Endodermal cell (in vitro differentiated cells): ENCODE data around the gene PLD5. TPM values are rescaled to one million over a fixed set of nuclear protein-coding genes. Genes with fewer than 3 reads are reported as not detected.

Experiments
- DNase-seq: peaks from one replicate; pipeline ENCODE4 v3.0.0-alpha.2; 2017
- H3K27ac ChIP-seq: 2 replicates; pipeline ENCODE4 v1.5.1; 2013; ENCODE audit warnings: mild to moderate bottlenecking, low read depth, low read length, moderate library complexity
- H3K27me3 ChIP-seq: 2 replicates; pipeline ENCODE4 v1.6.1; 2013; ENCODE audit warnings: mild to moderate bottlenecking, low read length, moderate library complexity; ENCODE audit not compliant: insufficient read depth, control insufficient read depth, poor library complexity, severe bottlenecking
- H3K36me3 ChIP-seq: 2 replicates; pipeline ENCODE4 v1.7.0; 2013; ENCODE audit warnings: mild to moderate bottlenecking, low read length, moderate library complexity; ENCODE audit not compliant: control insufficient read depth, insufficient read depth
- H3K4me1 ChIP-seq: one replicate; pipeline ENCODE4 v1.7.0; 2013; ENCODE audit warnings: low read length; ENCODE audit not compliant: control insufficient read depth, insufficient read depth
- H3K4me3 ChIP-seq: 2 replicates; pipeline ENCODE4 v1.5.1; 2013; ENCODE audit warnings: mild to moderate bottlenecking, low read length, moderate library complexity
- H3K9ac ChIP-seq: 2 replicates; pipeline ENCODE4 v1.6.1; 2013; ENCODE audit warnings: mild to moderate bottlenecking, low read length, moderate library complexity; ENCODE audit not compliant: poor library complexity, severe bottlenecking; ENCODE audit errors: extremely low read depth
- H3K9me3 ChIP-seq: 2 replicates; pipeline ENCODE4 v1.6.1; 2013; ENCODE audit warnings: mild to moderate bottlenecking, low read length, moderate library complexity; ENCODE audit not compliant: control insufficient read depth
- H3K27ac Mint-ChIP-seq: 2 replicates; pipeline ENCODE4 v1.8.0; 2020; ENCODE audit warnings: mixed read lengths
- H3K27me3 Mint-ChIP-seq: 2 replicates; pipeline ENCODE4 v1.8.0; 2021; ENCODE audit warnings: mild to moderate bottlenecking, mixed read lengths; ENCODE audit not compliant: insufficient read depth
- H3K36me3 Mint-ChIP-seq: 2 replicates; pipeline ENCODE4 v1.8.0; 2020; ENCODE audit warnings: low read depth, mixed read lengths
- H3K4me1 Mint-ChIP-seq: 2 replicates; pipeline ENCODE4 v1.8.0; 2020; ENCODE audit warnings: mixed read lengths
- H3K4me3 Mint-ChIP-seq: 2 replicates; pipeline ENCODE4 v1.8.0; 2020; ENCODE audit warnings: mild to moderate bottlenecking, moderate library complexity, mixed read lengths
- H3K9me3 Mint-ChIP-seq: 2 replicates; pipeline ENCODE4 v1.8.0; 2020; ENCODE audit warnings: mild to moderate bottlenecking, mixed read lengths
- WGBS, 2 experiments: methylation state at CpG; one replicate each; pipeline versions ENCODE4 v1.1.5 to v1.1.7; 2013; ENCODE audit warnings: missing lambda C conversion rate in 2 of 2, mixed read lengths in 1 of 2; ENCODE audit not compliant: insufficient coverage in 1 of 2, insufficient read length in 1 of 2; 5-methylcytosine and 5-hydroxymethylcytosine counted together
- total RNA-seq, 2 donors: library from RNA; stranded (reverse); fragmentation: NEBNext Ultra II Directional in 1 of 2; extraction: Animal tissue kit (Norgen Biotek cat#: 25700) in 1 of 2; gene quantifications; 2 replicates in 1 of 2; 3 replicates in 1 of 2; pipeline ENCODE4 v1.2.1, GENCODE V29; 2021
- TF ChIP-seq, protein P1 (sequence below): fragments of 200-600 bp; sonication (generic); conservative IDR thresholded peaks from 2 replicates; pipeline ENCODE4 v1.5.0; 2021; ENCODE audit warnings: antibody characterized with exemption, mild to moderate bottlenecking

Gene PLD5
- total RNA-seq, 2 donors from 2014 or later, result 0.66 to 2.7 TPM

DNA sequence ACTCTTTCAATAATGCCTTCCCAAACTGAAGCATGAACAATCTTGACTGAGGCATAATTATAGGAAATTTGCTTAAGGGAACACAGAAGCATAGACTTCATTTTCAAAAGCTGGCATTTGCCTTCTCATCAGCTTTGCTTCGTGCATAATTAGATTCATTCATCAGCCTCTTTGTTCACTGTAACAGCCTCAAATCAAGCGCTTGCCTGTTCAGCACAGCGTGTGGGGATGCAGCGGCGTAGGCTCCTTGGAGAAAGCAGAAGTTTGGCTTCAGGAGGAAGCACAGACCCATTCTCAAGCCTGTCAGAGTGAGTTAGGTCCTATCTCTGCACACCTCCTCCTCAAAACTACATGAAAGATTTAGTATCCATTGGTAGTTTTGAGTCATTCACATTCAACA lies 279.2 kb downstream of the PLD5 start:
- Histone ChIP-seq H3K36me3 (no peaks in the 10 kb centered on the region), H3K27me3 (no peaks in the 10 kb centered on the region), H3K4me3 (no peak overlapping the region), H3K9me3 (no peaks in the 10 kb centered on the region), H3K9ac (no peak overlapping the region), H3K4me1 (no peaks in the 10 kb centered on the region), H3K27ac (peak overlapping the region; percentile 45)
- Mint-ChIP-seq H3K27me3 (peaks cover 3% of the 10 kb centered on the region), H3K27ac (no peak overlapping the region), H3K36me3 (peaks cover 2% of the 10 kb centered on the region), H3K4me1 (peaks cover 22% of the 10 kb centered on the region), H3K9me3 (peaks cover 2% of the 10 kb centered on the region), H3K4me3 (no peak overlapping the region)
- 39 to 66% methylated on average over 2 to 5 of the region's 5 CpGs for WGBS, 2 experiments
- TF ChIP-seq, protein P1, sequence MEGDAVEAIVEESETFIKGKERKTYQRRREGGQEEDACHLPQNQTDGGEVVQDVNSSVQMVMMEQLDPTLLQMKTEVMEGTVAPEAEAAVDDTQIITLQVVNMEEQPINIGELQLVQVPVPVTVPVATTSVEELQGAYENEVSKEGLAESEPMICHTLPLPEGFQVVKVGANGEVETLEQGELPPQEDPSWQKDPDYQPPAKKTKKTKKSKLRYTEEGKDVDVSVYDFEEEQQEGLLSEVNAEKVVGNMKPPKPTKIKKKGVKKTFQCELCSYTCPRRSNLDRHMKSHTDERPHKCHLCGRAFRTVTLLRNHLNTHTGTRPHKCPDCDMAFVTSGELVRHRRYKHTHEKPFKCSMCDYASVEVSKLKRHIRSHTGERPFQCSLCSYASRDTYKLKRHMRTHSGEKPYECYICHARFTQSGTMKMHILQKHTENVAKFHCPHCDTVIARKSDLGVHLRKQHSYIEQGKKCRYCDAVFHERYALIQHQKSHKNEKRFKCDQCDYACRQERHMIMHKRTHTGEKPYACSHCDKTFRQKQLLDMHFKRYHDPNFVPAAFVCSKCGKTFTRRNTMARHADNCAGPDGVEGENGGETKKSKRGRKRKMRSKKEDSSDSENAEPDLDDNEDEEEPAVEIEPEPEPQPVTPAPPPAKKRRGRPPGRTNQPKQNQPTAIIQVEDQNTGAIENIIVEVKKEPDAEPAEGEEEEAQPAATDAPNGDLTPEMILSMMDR, result no peak
- no peak for DNase-seq

DNA sequence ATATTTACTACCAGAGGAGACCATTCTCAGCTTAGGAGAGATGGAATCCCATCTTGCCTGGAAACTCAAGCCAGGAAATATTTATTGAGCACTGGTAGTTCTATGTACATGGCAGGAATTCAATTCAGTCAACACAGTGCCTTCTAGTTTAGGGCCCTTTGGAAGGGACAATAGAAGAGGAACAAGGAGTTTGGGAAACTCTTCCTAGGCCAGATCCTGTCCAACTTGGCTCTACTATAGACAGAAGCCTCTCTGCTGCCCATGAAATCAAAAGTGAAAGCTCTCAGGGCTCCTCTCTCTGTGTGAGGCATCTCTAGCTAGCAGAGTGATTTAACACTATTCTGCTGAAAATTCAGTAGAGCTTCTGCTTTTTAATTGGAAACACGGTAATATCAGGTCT lies 281.0 kb downstream of the PLD5 start:
- Mint-ChIP-seq H3K27ac (no peak overlapping the region), H3K36me3 (peaks cover 2% of the 10 kb centered on the region), H3K9me3 (peaks cover 2% of the 10 kb centered on the region), H3K4me3 (no peak overlapping the region), H3K27me3 (peaks cover 3% of the 10 kb centered on the region), H3K4me1 (peaks cover 24% of the 10 kb centered on the region)
- no peaks in the 10 kb centered on the region for H3K36me3 ChIP-seq
- H3K4me1 ChIP-seq, result no peaks in the 10 kb centered on the region
- DNase-seq, result no peak
- no peak overlapping the region for H3K9ac ChIP-seq
- H3K27ac ChIP-seq, result no peak overlapping the region
- no peaks in the 10 kb centered on the region for H3K27me3 ChIP-seq
- no peak overlapping the region for H3K4me3 ChIP-seq
- 90% methylated on average over 1 of the region's 1 CpG; no CpG with 5 or more reads in 1 of the 2 experiments for WGBS, 2 experiments
- H3K9me3 ChIP-seq, result peaks cover under 1% of the 10 kb centered on the region
- TF ChIP-seq, protein P1, result no peak

DNA sequence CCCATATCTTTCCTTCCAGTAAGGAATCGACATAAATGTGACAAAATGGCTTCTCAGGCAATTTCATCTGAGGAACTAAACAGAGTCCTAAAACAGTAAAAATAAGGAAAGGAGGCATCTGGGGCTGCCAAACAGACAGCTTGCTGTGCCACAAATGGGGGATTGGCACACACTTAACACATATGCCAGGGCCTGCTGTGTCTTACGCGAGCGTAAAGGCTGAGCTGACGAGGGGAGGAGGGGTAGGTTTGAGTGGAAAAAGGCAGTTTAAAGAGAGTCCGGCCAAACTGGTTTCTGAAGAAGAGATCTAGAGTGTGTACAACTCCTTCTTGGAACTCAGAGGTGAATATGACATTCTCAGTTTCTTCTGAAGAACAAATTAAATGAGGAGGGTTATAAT lies 281.5 kb downstream of the PLD5 start:
- no peak overlapping the region for H3K27ac ChIP-seq
- Mint-ChIP-seq H3K36me3 (peaks cover 2% of the 10 kb centered on the region), H3K27me3 (peaks cover 3% of the 10 kb centered on the region), H3K4me1 (peaks cover 24% of the 10 kb centered on the region), H3K4me3 (no peak overlapping the region), H3K9me3 (peaks cover 2% of the 10 kb centered on the region), H3K27ac (no peak overlapping the region)
- 86 to 89% methylated on average over 1 to 6 of the region's 6 CpGs for WGBS, 2 experiments
- H3K9me3 ChIP-seq, result peaks cover 5% of the 10 kb centered on the region
- H3K9ac ChIP-seq, result no peak overlapping the region
- DNase-seq, result peak; percentile 66
- H3K4me1 ChIP-seq, result no peaks in the 10 kb centered on the region
- no peak overlapping the region for H3K4me3 ChIP-seq
- no peaks in the 10 kb centered on the region for H3K36me3 ChIP-seq
- no peaks in the 10 kb centered on the region for H3K27me3 ChIP-seq
- TF ChIP-seq, protein P1, result no peak
